ENCODE results near the gene RIGI.
A peak's percentile ranks its signal among the peaks of the same experiment; 100 is the strongest.
"Not testable (repeated sequence)": the region's sequence is repeated elsewhere in the genome, so short reads cannot be mapped to it uniquely, and the experiment has no call there.

Gene RIGI

DNA sequence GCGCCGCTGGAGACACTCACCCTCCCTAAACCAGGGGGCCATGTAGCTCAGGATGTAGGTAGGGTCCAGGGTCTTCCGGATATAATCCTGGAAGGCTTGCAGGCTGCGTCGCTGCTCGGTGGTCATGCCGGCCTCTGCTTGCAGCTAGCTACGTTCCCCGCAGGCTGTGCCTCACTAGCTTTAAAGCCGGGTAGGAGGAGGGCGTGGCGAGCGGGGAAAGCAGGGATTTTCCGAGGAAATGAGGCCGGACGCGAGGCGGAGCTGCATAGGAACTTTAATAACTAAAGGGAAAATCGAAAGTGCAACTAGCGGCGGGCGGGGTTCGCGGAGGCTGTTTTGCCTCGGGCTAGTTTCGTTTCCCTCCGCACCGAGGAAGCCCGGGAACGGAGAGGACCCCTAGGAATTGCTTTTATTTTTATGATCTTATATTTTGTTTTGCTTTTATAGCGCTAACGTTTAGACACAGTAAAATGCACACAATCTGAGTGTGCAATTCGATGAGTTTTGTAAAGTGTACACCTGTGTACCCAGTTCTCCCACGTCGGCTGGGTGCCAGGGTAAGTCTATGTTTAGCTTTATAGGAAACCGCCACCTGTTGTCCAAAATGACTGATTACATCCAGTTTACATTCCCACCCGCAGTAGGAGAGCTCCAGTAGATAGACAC lies at the start of gene RIGI:
RIGI (minus strand) TSS at position 156 of the 666 bp plus-strand sequence; CDS start at position 126, 30 bp downstream.
- DNase-seq (ENCODE audit: low spot score) = peak; percentile 87

DNA sequence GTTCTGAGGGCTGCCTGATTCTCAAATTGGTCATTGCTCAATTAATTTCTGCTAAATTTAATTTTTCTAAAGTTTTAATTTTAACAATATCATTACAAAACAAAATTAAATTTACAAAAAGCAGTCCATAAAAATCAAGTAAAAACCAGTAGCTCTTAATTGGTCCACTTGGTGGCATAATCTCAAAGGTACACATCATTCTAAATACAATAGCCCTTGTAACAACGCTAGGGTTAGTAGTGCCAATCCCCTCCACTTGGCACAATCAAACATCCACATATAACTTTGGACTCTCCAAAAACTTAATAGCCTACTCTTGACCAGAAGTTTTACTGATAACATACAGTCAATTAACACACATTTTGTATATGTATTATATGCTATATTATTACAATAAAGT lies 48.9 kb upstream of the RIGI start:
- no peak for DNase-seq (ENCODE audit: low spot score)

DNA sequence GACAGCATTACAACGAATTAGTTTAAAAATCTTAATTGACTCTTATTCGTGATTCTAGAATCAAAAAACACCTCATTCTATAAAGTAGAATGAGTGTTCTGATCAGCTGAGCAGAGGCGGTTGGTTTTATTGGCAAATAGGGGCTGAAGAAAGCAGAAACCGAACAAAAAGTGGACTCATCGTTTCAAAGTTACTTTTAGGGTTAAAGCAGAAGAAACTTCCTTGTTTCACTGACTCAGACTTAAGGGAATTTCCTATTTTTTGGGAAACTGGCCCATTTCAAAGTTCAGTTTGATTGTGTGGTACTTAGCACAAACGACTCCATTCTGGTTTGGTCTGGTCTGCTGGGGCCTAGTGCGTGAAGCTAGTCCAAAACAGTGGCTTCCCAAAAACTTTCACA lies 47.8 kb upstream of the RIGI start:
- no peak for DNase-seq (ENCODE audit: low spot score)

DNA sequence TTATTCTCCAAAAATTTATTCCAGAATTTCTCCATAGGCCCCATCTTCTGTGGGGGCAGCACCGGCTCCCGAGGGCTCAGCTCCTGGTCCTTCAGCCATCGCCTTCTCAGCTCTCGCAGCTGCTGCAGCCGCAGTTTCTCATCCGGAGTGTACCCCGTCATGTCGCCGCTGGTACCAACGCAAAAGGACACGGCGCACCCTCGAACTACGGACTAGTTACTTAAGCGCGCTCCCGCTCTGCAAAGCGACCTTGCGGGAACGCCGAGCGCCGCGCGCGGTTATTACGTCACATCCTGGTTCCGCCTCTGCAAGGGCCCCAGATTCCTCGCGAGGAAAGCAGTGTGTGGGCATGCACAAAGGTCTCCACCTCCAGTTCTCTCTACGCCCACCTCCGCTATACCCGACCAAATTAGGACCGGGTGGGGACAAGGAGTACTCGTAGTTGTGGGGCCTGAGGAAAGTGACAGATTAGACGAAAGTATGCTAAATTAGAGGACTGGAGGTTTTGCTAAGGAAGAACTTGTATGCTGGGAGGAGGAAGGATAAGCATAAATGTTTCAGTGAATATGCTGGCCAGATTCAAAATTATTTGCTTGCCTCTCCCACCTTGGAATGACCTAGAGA lies 47.0 kb upstream of the RIGI start, which contains the start of gene NDUFB6:
NDUFB6 (minus strand) TSS at position 260 of the 624 bp plus-strand sequence; CDS start at position 161, 99 bp downstream.
- peak; percentile 93 for DNase-seq (ENCODE audit: low spot score)

DNA sequence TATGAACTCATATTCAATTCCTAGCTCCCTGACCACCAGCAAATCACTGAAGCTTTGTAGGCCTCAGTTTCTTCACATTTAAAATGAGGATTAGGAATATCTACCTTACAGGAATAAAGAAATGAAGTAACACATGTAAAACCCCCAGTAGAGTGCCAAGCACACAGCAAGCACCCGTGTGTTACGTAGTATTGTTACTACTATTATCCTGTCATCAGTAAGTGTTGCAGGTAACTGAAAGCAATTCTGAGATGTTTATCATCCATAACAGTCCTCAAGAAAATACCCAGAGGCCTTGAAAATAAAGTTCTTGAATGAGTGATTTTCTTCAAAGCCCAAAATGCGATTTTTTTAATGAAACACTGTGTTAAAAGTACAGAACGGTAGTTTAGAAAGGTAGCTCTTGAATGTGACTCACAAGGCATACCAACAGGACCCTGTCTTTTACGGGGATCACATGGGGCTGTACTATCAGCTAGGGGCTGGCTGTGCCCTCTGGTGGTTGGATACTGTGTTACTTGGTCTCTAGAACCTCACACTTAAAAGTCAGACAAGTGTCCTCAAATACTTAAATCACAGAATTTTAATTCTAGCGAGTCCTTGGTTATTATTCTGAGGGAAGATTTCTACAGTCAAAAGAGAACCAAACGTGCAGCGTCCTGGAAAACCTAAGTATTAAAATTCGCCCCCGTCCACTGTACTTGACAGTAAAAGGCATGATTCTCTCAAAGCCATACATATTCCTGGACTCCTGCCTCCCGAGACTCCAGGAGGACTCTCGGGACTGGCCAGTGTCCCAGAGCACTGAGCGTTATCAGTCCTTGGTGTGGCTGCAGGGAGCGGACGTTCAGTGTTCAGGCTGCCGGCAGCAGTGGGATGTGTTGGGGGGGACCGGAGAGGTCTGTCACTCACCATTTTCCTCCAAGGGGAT lies 46.2 kb upstream of the RIGI start:
- peak; percentile 78 for DNase-seq (ENCODE audit: low spot score)

DNA sequence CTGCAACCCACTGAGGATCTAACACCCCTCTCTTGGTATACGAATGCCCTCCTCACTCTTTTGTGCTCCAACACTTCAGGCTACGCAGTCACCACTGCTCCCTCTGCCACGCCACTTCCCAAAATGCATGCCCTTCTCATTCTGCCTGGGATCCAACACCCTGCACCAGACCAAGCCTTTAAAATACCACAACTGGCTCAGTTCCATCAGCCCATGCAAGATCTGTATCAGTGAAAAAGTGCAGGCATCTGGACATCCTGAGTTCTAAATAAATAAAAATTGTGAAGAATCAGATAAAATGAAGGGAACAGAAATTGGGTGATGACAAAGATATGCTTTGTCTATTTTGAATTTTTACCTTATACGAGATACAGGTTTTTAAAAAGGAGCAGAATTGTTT lies 44.3 kb upstream of the RIGI start:
- no peak for DNase-seq (ENCODE audit: low spot score)

DNA sequence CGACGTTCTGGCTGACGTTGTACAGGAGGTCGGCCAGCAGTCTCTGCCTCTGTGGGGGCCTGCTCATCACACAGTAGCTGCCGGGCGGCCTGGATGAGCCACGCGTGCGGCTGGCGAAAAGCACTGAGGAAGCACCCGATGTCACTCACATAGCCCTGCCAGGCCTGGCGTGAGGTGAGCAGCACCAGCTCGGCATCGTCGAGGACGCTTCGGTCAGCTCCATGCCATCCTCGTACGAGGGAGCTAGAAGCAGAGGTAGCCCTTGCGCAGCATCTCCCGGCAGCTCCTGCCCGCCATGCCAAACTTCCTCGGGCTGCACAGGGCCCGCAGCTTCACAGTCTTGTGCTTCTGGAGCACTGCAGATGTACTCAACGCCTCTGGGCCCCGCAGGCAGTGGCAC lies 40.8 kb upstream of the RIGI start:
- DNase-seq (ENCODE audit: low spot score) = no peak

DNA sequence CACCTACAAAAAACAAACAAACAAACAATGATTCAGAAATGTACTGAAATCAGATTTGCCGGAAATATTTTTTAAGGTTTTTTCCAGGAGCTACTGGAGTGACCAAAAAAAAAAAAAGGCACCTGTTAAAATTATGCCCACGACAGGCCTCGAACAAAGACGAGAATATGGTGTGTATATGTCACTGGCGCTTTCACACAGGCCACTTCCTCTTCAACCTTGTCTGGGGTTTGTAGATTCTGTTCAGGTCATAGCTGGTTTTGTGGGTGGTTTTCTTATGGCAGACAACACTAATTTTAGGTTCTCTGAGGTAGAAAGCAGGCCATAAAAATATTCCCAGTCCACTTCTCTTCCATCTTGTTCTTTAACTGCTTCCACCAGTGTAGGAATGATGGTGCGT lies 40.0 kb upstream of the RIGI start:
- no peak for DNase-seq (ENCODE audit: low spot score)

DNA sequence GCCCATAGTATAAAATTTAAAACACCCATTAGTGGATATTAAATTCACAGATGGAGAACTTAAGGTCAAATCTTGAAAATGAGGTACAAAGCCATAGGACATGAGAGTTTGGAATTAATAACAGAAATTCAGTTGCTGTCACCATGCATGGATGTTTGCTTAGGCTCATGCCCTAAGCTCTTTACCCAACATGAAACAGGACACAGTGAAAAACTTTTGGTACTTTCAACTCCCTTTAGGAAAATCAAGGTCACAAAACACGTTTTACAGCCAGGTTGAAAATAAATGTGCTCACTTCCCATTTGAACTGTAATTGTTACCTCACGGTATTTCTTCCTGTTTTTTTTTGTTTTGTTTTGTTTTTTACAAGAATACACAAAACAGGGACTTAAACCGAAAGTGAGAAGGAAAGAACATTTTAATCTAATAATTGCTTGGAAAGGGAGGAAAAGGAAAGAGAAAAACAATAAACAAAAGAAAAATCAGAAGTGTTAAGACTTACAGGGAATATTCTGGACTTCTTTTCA lies 32.5 kb upstream of the RIGI start:
- no peak for DNase-seq (ENCODE audit: low spot score)

DNA sequence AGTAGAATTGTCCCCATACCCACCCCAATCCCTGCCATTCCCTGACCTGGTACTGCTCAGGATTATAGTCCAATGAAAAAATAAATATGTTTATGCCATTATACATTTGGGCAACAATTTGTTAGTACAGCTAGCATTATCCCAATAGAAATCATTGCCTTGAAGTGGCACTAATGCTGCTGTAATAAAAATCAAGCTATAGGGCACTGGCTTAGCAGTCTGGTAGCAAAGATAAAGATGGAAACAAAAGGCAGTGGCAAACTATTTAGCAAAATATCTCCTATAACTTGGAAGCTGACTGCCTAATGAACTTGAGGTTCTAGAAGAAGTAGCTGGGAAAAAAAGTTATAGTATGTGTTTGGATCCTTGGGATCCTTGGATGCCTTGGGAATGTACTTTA lies 28.6 kb upstream of the RIGI start:
- DNase-seq (ENCODE audit: low spot score) = no peak

DNA sequence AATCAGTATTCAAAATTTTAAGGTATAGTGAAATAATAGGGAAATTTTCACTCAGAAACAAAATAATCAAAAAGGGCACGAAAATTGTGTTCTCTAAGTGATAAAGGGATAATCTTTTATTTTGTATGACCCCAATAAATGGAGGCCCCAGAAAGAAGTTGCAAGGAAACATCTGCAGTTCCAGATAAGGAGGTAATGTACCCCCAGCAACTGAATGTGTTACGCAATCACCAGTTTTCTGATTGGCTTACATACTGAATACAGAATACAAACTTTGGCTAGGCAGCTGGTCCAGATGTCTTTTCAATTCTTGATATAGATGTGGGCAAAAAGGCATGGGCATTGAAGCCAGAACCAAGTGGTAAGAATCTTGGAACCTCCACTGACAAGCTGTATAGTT lies 28.1 kb upstream of the RIGI start:
- no peak for DNase-seq (ENCODE audit: low spot score)

DNA sequence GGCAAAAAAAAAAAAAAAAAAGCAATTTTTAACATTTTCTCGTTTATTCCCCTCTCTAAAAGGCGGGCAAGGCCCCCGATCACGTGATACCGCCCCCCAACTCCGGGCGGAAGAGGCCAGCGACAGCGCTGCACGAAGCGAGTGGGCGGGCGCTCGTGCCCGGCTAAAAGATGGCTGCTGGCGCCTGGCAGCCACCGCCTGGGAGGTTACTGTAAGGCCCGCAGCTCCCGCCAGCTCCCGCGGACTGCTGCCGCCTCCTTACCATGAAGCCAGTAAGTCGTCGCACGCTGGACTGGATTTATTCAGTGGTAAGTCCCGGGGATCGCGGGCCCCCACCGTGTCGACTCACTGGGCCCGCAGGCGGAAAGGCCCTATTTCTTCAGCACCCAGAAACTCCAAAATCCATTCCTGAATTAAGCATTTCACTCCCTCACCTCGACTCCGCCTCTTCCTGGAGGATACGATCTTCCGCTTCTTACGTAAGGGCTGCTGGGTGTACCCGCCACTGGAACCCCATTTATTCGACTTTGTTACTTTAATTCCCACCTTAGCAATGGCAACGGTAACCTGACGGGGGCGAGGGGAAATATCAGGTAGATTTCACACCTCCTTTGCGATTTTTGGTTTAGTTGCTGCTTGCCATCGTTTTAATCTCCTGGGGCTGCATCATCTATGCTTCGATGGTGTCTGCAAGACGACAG lies 26.3 kb upstream of the RIGI start, which contains the start of the genes SMIM27 and TOPORS:
SMIM27 (plus strand) TSS at position 156 of the 701 bp plus-strand sequence; CDS start at position 264, 108 bp downstream.
TOPORS (minus strand) TSS at position 415 of the 701 bp plus-strand sequence; CDS start at position 265, 150 bp downstream.
- DNase-seq (ENCODE audit: low spot score) = peak; percentile 94

DNA sequence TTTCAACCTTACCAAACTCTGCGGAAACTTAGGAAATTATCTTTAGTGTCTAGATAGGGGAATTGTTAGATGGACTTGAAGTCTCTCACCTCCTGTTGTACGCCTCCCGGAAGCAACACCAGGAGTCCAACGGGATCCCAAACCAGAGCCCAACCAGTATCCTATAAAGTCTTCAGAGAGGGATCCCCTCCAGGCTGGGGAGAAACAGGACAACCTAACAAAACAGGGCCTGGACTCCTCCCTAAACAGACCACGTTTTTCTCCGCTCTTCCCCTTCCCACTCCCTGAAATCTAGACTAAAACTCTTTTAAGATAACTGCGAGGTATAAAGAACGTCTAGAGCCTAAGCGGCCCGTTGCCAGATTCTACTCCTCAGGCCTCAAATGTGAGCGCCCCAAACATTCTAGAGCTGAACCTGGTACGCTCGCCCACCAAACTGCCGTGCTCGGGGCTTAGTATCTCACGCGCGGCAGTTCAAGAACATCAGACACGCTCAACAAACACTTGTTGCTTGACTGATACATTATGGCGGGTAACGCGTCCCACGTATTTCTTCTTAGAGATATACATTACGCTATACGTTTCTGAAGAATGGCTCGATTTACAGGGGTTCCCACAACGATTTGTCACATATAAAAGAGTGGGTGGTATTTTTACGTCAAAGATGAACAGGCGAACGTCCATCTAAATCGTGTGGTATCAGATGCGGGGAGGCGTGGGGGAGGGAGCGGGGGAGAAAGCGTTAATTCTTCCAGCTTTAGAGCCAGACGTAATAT lies 25.5 kb upstream of the RIGI start:
- peak; percentile 40 for DNase-seq (ENCODE audit: low spot score)

DNA sequence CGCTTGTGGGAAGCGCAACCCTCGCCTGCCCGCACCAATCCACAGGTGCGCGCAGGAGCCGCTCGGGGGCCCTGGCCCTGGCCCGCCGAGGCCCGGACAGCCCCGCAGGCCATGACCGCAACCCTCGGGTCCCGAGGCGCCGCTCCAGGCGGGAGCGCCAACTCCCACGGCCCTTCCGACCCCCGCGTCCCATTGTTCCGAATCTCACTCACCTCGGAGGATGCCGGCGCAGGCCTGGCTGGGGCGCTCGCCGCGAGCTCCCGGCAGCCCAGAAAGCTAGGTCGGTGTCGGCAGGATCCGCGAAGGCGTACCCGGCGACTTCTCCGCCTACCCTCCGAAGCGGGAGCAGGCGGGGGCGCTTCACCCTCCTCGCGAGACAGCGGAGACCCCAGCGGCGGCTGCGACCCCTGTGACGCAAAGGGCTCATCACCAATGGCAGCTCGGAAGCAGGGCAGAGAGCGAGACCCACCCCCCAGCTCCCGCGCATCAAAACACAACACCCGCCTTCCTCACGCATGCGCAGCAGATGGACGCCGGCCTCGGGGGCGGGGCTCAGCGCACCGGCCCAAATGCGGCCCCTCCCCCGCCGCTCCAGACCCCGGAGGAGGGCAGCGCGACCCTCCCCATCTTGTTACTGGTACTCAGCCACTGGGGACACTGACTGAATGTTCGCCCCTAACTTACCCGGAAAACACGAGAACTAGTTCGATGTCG lies 24.7 kb upstream of the RIGI start:
- peak; percentile 98 for DNase-seq (ENCODE audit: low spot score)

DNA sequence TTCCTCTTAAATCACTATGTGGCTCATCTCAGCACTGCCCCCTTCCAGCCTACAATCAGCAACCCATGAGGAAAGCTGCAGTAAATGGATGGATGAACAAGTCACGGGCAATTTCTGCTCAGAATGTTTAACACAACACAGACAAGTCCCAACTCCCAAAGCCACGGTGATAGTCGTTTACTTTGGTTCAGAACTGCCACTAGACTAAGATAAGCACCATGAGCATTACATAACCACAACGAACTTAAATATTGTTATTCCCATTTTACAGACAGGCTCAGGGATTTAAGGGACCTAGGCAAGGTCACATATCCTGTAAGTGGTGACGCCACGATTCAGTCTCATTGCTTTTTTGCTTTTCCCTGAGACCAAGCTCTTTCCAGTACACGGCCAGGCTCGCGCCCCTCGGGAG lies 24.2 kb upstream of the RIGI start:
- peak; percentile 30 for DNase-seq (ENCODE audit: low spot score)

DNA sequence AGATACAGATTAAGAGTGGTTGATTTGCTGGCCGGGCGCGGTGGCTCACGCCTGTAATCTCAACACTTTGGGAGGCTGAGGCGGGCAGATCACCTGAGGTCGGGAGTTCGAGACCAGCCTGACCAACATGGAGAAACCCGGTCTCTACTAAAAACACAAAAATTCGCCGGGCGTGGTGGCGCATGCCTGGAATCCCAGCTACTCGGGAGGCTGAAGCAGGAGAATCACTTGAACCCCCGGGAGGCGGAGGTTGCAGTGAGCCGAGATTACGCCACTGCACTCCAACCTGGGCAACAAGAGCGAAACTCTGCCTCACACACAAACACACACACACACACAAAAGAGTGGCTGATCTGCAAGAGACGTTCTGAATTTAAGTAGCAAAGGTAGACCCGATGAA lies 22.2 kb upstream of the RIGI start:
- DNase-seq (ENCODE audit: low spot score) = not testable (repeated sequence)

DNA sequence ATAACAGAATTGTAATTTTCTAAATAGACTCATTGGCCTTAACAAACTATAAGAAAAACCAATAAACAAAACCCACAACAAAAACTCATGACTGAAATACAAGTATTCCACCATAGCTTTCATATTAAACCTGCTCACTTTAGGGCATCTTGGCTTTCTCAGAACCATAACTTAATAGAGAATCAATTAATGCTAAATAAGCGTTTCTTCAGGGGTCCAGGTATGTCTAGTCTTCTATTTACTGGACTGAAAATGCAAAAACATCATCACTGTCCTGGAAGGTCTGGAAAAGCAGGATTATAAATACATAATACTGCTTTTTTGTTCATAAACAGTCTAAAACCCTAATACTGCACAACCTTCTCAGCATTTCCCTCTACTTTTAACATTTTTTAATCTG lies 19.9 kb upstream of the RIGI start:
- no peak for DNase-seq (ENCODE audit: low spot score)

DNA sequence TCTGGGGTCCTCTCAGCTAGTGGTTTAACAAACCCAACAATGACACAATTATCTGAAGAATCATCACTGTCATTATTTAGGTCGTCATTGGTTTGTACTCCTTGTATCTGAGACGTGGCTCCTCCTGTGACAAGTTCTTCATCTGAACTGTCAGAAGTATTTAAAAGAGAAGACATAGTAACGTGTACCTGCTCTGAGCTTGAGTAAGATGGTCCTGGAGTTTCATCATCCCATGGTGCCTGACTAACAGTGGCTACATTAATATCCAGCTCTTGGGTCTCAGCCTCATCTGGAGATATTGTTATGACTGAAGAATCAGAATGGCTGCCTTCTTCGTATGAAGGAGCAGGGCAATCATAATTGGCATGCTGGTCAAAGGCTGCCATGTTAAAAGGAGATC lies 17.1 kb upstream of the RIGI start:
- no peak for DNase-seq (ENCODE audit: low spot score)

DNA sequence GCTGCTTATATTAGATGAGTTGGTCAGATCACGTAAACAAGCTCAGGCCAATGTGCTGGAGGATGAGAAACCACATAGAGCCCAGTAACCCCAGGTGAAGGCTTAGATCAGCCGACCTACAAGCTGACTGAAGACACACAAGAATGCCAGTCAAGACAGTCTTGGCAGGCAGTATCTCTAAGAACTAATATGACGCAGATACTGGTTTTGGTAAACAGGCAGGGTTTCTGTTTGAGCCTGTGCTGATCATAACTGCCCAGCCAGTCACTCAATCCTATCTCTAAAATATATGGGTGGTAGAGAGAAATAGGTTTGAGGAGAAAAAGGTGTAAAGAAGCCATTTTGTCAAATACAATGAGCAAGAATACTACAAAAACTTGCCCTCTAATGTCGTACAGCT lies 7.8 kb upstream of the RIGI start:
- no peak for DNase-seq (ENCODE audit: low spot score)

DNA sequence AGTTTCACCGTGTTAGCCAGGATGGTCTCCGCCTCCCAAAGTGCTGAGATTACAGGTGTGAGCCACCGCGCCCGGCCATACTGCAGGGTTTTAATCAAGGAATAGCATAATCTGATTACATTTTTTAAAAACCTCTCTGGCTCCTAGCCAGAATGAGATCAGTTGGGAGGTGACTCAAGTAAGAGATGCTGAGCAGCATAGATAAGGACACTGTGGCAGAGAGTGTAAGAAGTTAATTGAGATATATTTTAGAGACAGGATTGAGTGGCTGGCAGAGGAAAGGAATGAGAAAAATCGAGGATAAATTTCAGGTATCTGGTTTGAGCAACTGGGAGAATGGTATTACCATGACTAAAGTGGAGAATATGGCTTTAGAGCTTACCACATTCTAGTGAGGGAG lies 7.3 kb upstream of the RIGI start:
- DNase-seq (ENCODE audit: low spot score) = no peak
